Upper lobe of right lung (tissue), 1 donor: ENCODE measurements around the gene CDK6. TPM values are rescaled to one million over a fixed set of nuclear protein-coding genes. Genes with fewer than 3 reads are reported as not detected.

ENCODE experiments used
- ATAC-seq: fragments of 200-7000 bp; cut with Tn5 transposase; one replicate; pipeline ENCODE4 v1.9.1; 2020; ENCODE audit warnings: mild to moderate bottlenecking, moderate library complexity
- DNase-seq: peaks from one replicate; pipeline ENCODE4 v3.0.0-alpha.2; 2020
- H3K27ac ChIP-seq: fragments of 200-600 bp; one replicate; pipeline ENCODE4 v1.8.0; 2022
- H3K27me3 ChIP-seq: fragments of 200-600 bp; one replicate; pipeline ENCODE4 v1.8.0; 2022; ENCODE audit warnings: mild to moderate bottlenecking
- H3K36me3 ChIP-seq: fragments of 200-600 bp; one replicate; pipeline ENCODE4 v1.8.0; 2022
- H3K4me1 ChIP-seq: fragments of 200-600 bp; one replicate; pipeline ENCODE4 v1.8.0; 2022
- H3K4me3 ChIP-seq: fragments of 200-600 bp; one replicate; pipeline ENCODE4 v1.8.0; 2022; ENCODE audit warnings: mild to moderate bottlenecking
- H3K9me3 ChIP-seq: fragments of 200-600 bp; one replicate; pipeline ENCODE4 v1.8.0; 2022
- CTCF ChIP-seq: fragments of 200-600 bp; IDR thresholded peaks from one replicate; pipeline ENCODE4 v1.8.0; 2022; ENCODE audit warnings: antibody characterized with exemption
- intact Hi-C: fragments of 100-400 bp; cut with DNase I; formaldehyde crosslinking; loops from one replicate; pipeline ENCODE4 v1.11.0; 2022
- total RNA-seq: library from RNA; stranded (reverse); fragmentation: NEBNext Ultra II Directional; extraction: Animal tissue kit (Norgen Biotek cat#: 25700); gene quantifications from one replicate; pipeline ENCODE4 v1.2.1, GENCODE V29; 2021
- donor health status: DM: no; HTN: yes; CAD: no; lungs with severe emphysema.

Gene CDK6
- total RNA-seq, 1 donor from 2014 or later: 22.4 TPM

DNA sequence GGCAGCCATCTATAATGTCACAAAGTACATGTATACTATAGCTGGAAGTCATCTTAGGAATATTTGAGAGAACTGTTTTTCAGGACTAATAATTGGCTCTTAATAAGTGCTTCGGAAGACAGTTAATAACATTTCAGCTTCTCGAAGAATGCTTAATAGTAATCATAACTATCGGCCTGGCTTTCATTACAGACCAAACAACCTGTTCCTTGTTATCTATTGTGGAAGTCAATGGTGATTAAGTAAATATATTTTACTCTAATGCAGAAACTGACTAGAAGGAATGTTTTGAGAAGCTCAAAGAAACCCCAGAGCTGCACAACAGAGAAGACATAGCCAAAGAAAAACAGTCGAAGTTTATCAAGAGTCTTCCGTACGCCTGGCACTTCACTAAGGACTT is 139.4 kb downstream of the CDK6 start:
- H3K27ac ChIP-seq: no peak overlapping the region
- H3K9me3 ChIP-seq: no peaks in the 10 kb centered on the region
- ATAC-seq (no peak), DNase-seq (no peak)
- intact Hi-C loops: no loop called here
- H3K4me3 ChIP-seq: no peak overlapping the region
- TF ChIP-seq CTCF: no peak
- no peaks in the 10 kb centered on the region for H3K27me3 ChIP-seq
- H3K4me1 ChIP-seq: peaks cover 18% of the 10 kb centered on the region
- no peaks in the 10 kb centered on the region for H3K36me3 ChIP-seq

DNA sequence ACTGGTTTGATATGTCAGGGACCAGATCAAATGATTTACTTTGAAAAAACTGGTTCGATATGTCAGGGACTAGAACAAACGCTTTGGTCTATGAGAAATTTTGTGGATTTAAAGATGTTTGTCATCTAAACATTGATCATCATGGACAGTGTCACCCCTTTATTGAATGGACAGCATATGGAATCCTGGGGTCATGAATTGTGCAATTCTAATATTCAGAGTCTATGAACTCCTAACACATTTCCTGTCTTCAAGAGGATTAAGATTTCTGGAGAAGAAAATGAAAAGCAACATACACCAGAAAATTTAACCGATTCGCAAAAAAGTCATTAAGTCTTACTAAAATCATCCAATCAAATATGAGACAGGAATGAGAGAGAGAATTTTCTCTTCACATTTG is 139.8 kb downstream of the CDK6 start:
- no peak for TF ChIP-seq CTCF
- Histone ChIP-seq H3K27me3 (no peaks in the 10 kb centered on the region), H3K4me1 (peaks cover 18% of the 10 kb centered on the region), H3K27ac (no peak overlapping the region), H3K9me3 (no peaks in the 10 kb centered on the region), H3K4me3 (no peak overlapping the region), H3K36me3 (no peaks in the 10 kb centered on the region)
- intact Hi-C loops: no loop called here
- ATAC-seq (no peak), DNase-seq (no peak)

- H3K27ac ChIP-seq: peak overlapping the region; percentile 70
- intact Hi-C loops: no loop called here
- no peak for TF ChIP-seq CTCF
- H3K4me1 ChIP-seq: peaks cover 18% of the 10 kb centered on the region
- DNase-seq (no peak), ATAC-seq (peak; percentile 72)
- H3K4me3 ChIP-seq: peak overlapping the region; percentile 56
- no peaks in the 10 kb centered on the region for H3K36me3 ChIP-seq
- no peaks in the 10 kb centered on the region for H3K9me3 ChIP-seq
- H3K27me3 ChIP-seq: no peaks in the 10 kb centered on the region
Measured at GRCh38 chr7:92695308-92696261, 140.8 kb downstream of the CDK6 start.

DNA sequence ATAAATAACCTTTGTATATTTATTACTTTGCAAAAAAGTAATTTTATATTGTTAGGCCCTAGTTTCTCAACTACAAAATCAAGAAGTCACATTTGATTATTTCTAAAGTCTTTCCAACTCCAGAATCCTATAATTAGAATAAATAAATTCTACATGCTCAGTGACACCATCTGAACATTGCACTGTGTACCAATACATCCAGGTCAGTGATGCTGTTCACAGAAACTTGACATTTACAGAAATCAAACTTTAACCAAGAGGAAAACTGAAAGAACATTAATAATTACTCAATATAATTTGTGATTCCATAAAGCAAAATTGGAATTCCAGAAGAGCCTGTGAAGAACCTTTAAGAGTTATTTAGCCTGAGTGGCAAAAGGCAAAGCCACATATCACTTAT is 142.2 kb downstream of the CDK6 start:
- ATAC-seq (no peak), DNase-seq (no peak)
- no peaks in the 10 kb centered on the region for H3K36me3 ChIP-seq
- no peaks in the 10 kb centered on the region for H3K27me3 ChIP-seq
- peaks cover 18% of the 10 kb centered on the region for H3K4me1 ChIP-seq
- no peaks in the 10 kb centered on the region for H3K9me3 ChIP-seq
- TF ChIP-seq CTCF: no peak
- no peak overlapping the region for H3K4me3 ChIP-seq
- no peak overlapping the region for H3K27ac ChIP-seq
- intact Hi-C loops: no loop called here

GRCh38 chr7:92693519-92693918 is 142.9 kb downstream of the CDK6 start:
- Histone ChIP-seq H3K4me3 (no peak overlapping the region), H3K27me3 (no peaks in the 10 kb centered on the region), H3K36me3 (no peaks in the 10 kb centered on the region), H3K27ac (no peak overlapping the region), H3K9me3 (no peaks in the 10 kb centered on the region), H3K4me1 (peaks cover 12% of the 10 kb centered on the region)
- intact Hi-C loops: no loop called here
- no peak for TF ChIP-seq CTCF
- DNase-seq: no peak
- no peak for ATAC-seq
